HepG2 (cell line): ENCODE measurements around the gene ANO6. TPM values are rescaled to one million over a fixed set of nuclear protein-coding genes. Genes with fewer than 3 reads are reported as not detected.

Source experiments
- ATAC-seq: fragments of 200-7000 bp; cut with Tn5 transposase; 3 replicates; pipeline ENCODE4 v1.9.1; 2020; ENCODE audit warnings: mild to moderate bottlenecking, moderate library complexity
- BruUV-seq: library from RNA; stranded (reverse); fragments of 400-500 nt; replicated peaks from 2 replicates; lab custom pipeline; 2021; lab: Mats Ljungman, UMichigan
- CTCF ChIA-PET: fragments of 300-600 bp; formaldehyde crosslinking; extraction: SDS; loops from one replicate; lab custom pipeline; 2021; ENCODE audit warnings: low total read pairs, inconsistent platforms, low intra/inter-chr PET ratio; lab: Yijun Ruan, JAX
- POLR2A ChIA-PET: fragments of 350-600 bp; sonication (Branson Sonifier 250); formaldehyde crosslinking; loops from one replicate; lab custom pipeline; 2020; ENCODE audit warnings: antibody characterized with exemption, inconsistent platforms; lab: Yijun Ruan, JAX
- DNase-seq: peaks from one replicate; pipeline ENCODE4 v3.0.0-alpha.2; 2015; ENCODE audit warnings: low spot score
- FAIRE-seq: peaks from 3 replicates; lab custom pipeline; 2011; peaks lifted over from hg19 to GRCh38; lab: Jason Lieb, UNC
- H2AFZ ChIP-seq: one replicate; pipeline ENCODE4 v1.6.1; 2011; ENCODE audit warnings: low read length, inconsistent platforms
- H3K27ac ChIP-seq: fragments of 300-600 bp; 3 replicates; pipeline ENCODE4 v1.8.0; 2011; ENCODE audit warnings: mixed run types, mild to moderate bottlenecking, mixed read lengths, low read length, inconsistent platforms; ENCODE audit not compliant: insufficient read depth; ENCODE audit errors: extremely low read length
- H3K27me3 ChIP-seq, 2 experiments: fragments of 200-600 bp in 1 of 2; 2 replicates in 1 of 2; 3 replicates in 1 of 2; pipeline versions ENCODE4 v1.6.0 to v1.8.0; 2011; ENCODE audit warnings: low read length in 2 of 2, mild to moderate bottlenecking in 2 of 2, moderate library complexity in 2 of 2, inconsistent platforms in 1 of 2; ENCODE audit not compliant: insufficient read depth in 2 of 2, control insufficient read depth in 1 of 2
- H3K36me3 ChIP-seq, 2 experiments: fragments of 200-600 bp in 1 of 2; replicated peaks in 1 of 2; 2 replicates in 1 of 2; 3 replicates in 1 of 2; pipeline versions ENCODE4 v1.5.1 to v1.8.0; 2011; ENCODE audit warnings: low read length in 2 of 2, inconsistent platforms in 1 of 2; ENCODE audit not compliant: insufficient read depth in 2 of 2, control insufficient read depth in 1 of 2
- H3K4me1 ChIP-seq: 2 replicates; pipeline ENCODE4 v1.5.1; 2012; ENCODE audit warnings: low read length, inconsistent platforms; ENCODE audit not compliant: insufficient read depth
- H3K4me2 ChIP-seq: 2 replicates; pipeline ENCODE4 v1.6.0; 2011; ENCODE audit warnings: low read depth, low read length, inconsistent platforms
- H3K4me3 ChIP-seq, 3 experiments: fragments of 200-600 bp in 1 of 3; sonication (generic), shearing (Covaris generic) in 1 of 3; replicated peaks in 1 of 3; 2 replicates each; pipeline ENCODE4 v1.5.1; 2011 to 2016; ENCODE audit warnings: low read length in 3 of 3, inconsistent platforms in 2 of 3, low read depth in 2 of 3, mild to moderate bottlenecking in 2 of 3, control low read depth in 1 of 3, mixed read lengths in 1 of 3; ENCODE audit not compliant: insufficient read depth in 1 of 3
- H3K79me2 ChIP-seq: one replicate; pipeline ENCODE4 v1.6.1; 2011; ENCODE audit warnings: low read length, inconsistent platforms; ENCODE audit not compliant: insufficient read depth
- H3K9ac ChIP-seq: 2 replicates; pipeline ENCODE4 v1.6.0; 2011; ENCODE audit warnings: mild to moderate bottlenecking, low read depth, low read length, inconsistent platforms; ENCODE audit not compliant: insufficient read depth
- H3K9me3 ChIP-seq: 2 replicates; pipeline ENCODE4 v1.5.1; 2012; ENCODE audit warnings: mild to moderate bottlenecking, low read length
- H4K20me1 ChIP-seq: 2 replicates; pipeline ENCODE4 v1.6.0; 2011; ENCODE audit warnings: inconsistent platforms, mild to moderate bottlenecking, low read length, moderate library complexity; ENCODE audit not compliant: insufficient read depth
- BORCS8-MEF2B ChIP-seq: sonication (generic); formaldehyde crosslinking; IDR thresholded peaks from 2 replicates; pipeline ENCODE4 v1.8.0; 2022; ENCODE audit warnings: mild to moderate bottlenecking, missing genetic modification reagents
- IKZF5 ChIP-seq: IDR thresholded peaks from 2 replicates; pipeline ENCODE4 v1.6.1; 2018; ENCODE audit warnings: missing genetic modification reagents, mild to moderate bottlenecking, missing compliant biosample characterization
- MED8 ChIP-seq: sonication (generic); formaldehyde crosslinking; IDR thresholded peaks from 2 replicates; pipeline ENCODE4 v1.8.1; 2023; ENCODE audit warnings: mild to moderate bottlenecking, missing genetic modification reagents; ENCODE audit not compliant: insufficient replicate concordance
- MIXL1 ChIP-seq: IDR thresholded peaks from 2 replicates; pipeline ENCODE4 v1.6.1; 2016
- PHF8 ChIP-seq: sonication (generic); formaldehyde crosslinking; IDR thresholded peaks from 2 replicates; pipeline ENCODE4 v1.5.0; 2020; ENCODE audit warnings: missing genetic modification reagents
- POGZ ChIP-seq: sonication (generic); formaldehyde crosslinking; IDR thresholded peaks from 2 replicates; pipeline ENCODE4 v1.4.0; 2020; ENCODE audit warnings: mild to moderate bottlenecking, missing genetic modification reagents
- ZBTB1 ChIP-seq: sonication (generic); formaldehyde crosslinking; IDR thresholded peaks from 2 replicates; pipeline ENCODE4 v1.4.0; 2020; ENCODE audit warnings: missing genetic modification reagents, borderline replicate concordance
- ZBTB20 ChIP-seq: sonication (generic); formaldehyde crosslinking; IDR thresholded peaks from 2 replicates; pipeline ENCODE4 v1.8.1; 2023; ENCODE audit warnings: missing genetic modification reagents, low read depth, mild to moderate bottlenecking, borderline replicate concordance
- ZFP36 ChIP-seq: fragments of 150-350 bp; IDR thresholded peaks from 2 replicates; pipeline ENCODE4 v1.6.1; 2018; ENCODE audit warnings: borderline replicate concordance, low read length, low read depth; ENCODE audit not compliant: partially characterized antibody
- ZMYM4 ChIP-seq: sonication (generic); formaldehyde crosslinking; IDR thresholded peaks from 2 replicates; pipeline ENCODE4 v1.8.1; 2023; ENCODE audit warnings: mild to moderate bottlenecking, missing genetic modification reagents
- ZNF160 ChIP-seq: sonication (generic); formaldehyde crosslinking; IDR thresholded peaks from 2 replicates; pipeline ENCODE4 v1.8.0; 2022; ENCODE audit warnings: mild to moderate bottlenecking, inconsistent platforms, missing genetic modification reagents
- ZNF329 ChIP-seq: sonication (generic); formaldehyde crosslinking; IDR thresholded peaks from 2 replicates; pipeline ENCODE4 v1.9.0; 2021; ENCODE audit warnings: low read depth, mild to moderate bottlenecking, missing genetic modification reagents
- ZSCAN31 ChIP-seq: sonication (generic); formaldehyde crosslinking; IDR thresholded peaks from 2 replicates; pipeline ENCODE4 v1.5.0; 2020; ENCODE audit warnings: low read depth, mild to moderate bottlenecking, missing genetic modification reagents
- whole genome bisulfite sequencing: methylation state at CpG from one replicate; pipeline ENCODE4 v1.1.6; 2017; ENCODE audit warnings: low lambda C conversion rate; 5-methylcytosine and 5-hydroxymethylcytosine counted together
- in situ Hi-C: cut with HindIII; loops from 2 replicates; pipeline ENCODE4 v1.10.0; 2017; ENCODE audit warnings: low pct_unique_long_range_greater_than_20kb; ENCODE audit not compliant: extremely low pct_ligation_motif_present
- intact Hi-C: fragments of 100-400 bp; cut with micrococcal nuclease; formaldehyde crosslinking; loops from one replicate; pipeline ENCODE4 v1.10.0; 2022; ENCODE audit not compliant: unreplicated experiment
- polyA plus RNA-seq, 8 experiments: library from polyadenylated mRNA; depleted of rRNA in 3 of 8; stranded (reverse) in 7 of 8; unstranded in 1 of 8; fragments of >200 nt; fragmentation: Illumina TruSeq in 4 of 8; extraction: Trizol in 4 of 8; gene quantifications; 2 replicates each; pipeline versions ENCODE4 v1.2.1 to v1.2.3, GENCODE V29; 2011 to 2016; ENCODE audit warnings: low read depth in 4 of 8, missing spikeins in 1 of 8, mixed read lengths in 1 of 8; ENCODE audit not compliant: insufficient read depth in 1 of 8
- total RNA-seq, 5 experiments: library from RNA; depleted of rRNA; stranded (reverse); fragments of >200 nt; fragmentation: Illumina TruSeq; extraction: Trizol; gene quantifications; 2 replicates each; pipeline ENCODE4 v1.2.3, GENCODE V29; 2016; ENCODE audit warnings: low read depth in 1 of 5

ANO6 gene
- total and polyA plus RNA-seq, 2 of the 13 experiments (the other 11 are each of a cell fraction or from before 2014, with no cell fraction given), result 37.8 to 57.1 TPM

- TF ChIP-seq ZSCAN31 (no peak), POGZ (no peak), ZBTB1 (no peak)
Measured at GRCh38 chr12:45282411-45282810, 66.5 kb downstream of the ANO6 start (continued).

GRCh38 chr12:45284096-45284901 is 68.4 kb downstream of the ANO6 start:
- Histone ChIP-seq H3K9ac (no peak overlapping the region), H3K4me2 (no peak overlapping the region), H3K36me3 (peaks cover 3% of the 10 kb centered on the region in 2 experiments; a peak in 2 of 5 replicates), H2AFZ (no peak overlapping the region), H3K79me2 (no peaks in the 10 kb centered on the region), H3K27me3 (no peaks in the 10 kb centered on the region), H3K4me1 (peaks cover 36% of the 10 kb centered on the region), H3K4me3 (no peak overlapping the region), H3K27ac (no peak overlapping the region), H4K20me1 (no peaks in the 10 kb centered on the region), H3K9me3 (no peaks in the 10 kb centered on the region)
- TF ChIP-seq BORCS8-MEF2B (no peak), ZBTB20 (CRISPR knock-in tag) (no peak), ZFP36 (no peak), MED8 (CRISPR knock-in tag) (no peak), ZNF160 (no peak), ZMYM4 (CRISPR knock-in tag) (no peak), PHF8 (CRISPR knock-in tag) (no peak), ZNF329 (no peak), MIXL1 (CRISPR knock-in tag) (no peak), IKZF5 (CRISPR knock-in tag) (no peak)
- POLR2A ChIA-PET, result no interaction called here
- FAIRE-seq (peak; percentile 36), DNase-seq (peak; percentile 31), ATAC-seq (peak; percentile 48; the same call in 2 of the 3 replicates)
- no TSS peak for BruUV-seq
- CTCF ChIA-PET, result no interaction called here
- 74% methylated on average over 8 of the region's 8 CpGs for WGBS
- intact Hi-C loops (loop anchor here (5.0 kb wide), 2 partner anchors 67 to 103 kb away; partner anchors contain the start of gene ANO6), in situ Hi-C loops (no loop called here)
